ENCODE measurements around the gene PCNA.
A peak's percentile ranks its signal among the peaks of the same experiment; 100 is the strongest.

The PCNA gene

GRCh38 chr20:5140195-5140594, 20.4 kb upstream of the PCNA start:
- TF ChIP-seq CTCF (IDR thresholded peaks at IDR 0.05) (no peak), ZFX (IDR thresholded peaks at IDR 0.05; ENCODE audit: borderline replicate concordance) (no peak)

GRCh38 chr20:5136096-5136495, 16.3 kb upstream of the PCNA start:
- no peak overlapping the region for H3K27ac ChIP-seq
- TF ChIP-seq CTCF (IDR thresholded peaks at IDR 0.05) (no peak), ZFX (IDR thresholded peaks at IDR 0.05; ENCODE audit: borderline replicate concordance) (no peak)

More at GRCh38 chr20:5140195-5140594, 20.4 kb upstream of the PCNA start:
- no peak overlapping the region for H3K27ac ChIP-seq

- TF ChIP-seq CTCF (IDR thresholded peaks at IDR 0.05) (no peak), ZFX (IDR thresholded peaks at IDR 0.05; ENCODE audit: borderline replicate concordance) (no peak)
- no peak overlapping the region for H3K27ac ChIP-seq
Measured at GRCh38 chr20:5135363-5136012, 15.7 kb upstream of the PCNA start.

- TF ChIP-seq ZFX (IDR thresholded peaks at IDR 0.05; ENCODE audit: borderline replicate concordance) (no peak), CTCF (IDR thresholded peaks at IDR 0.05) (no peak)
- no peak overlapping the region for H3K27ac ChIP-seq
Measured at GRCh38 chr20:5133998-5134397, 14.2 kb upstream of the PCNA start.

- H3K27ac ChIP-seq = no peak overlapping the region
- TF ChIP-seq ZFX (IDR thresholded peaks at IDR 0.05; ENCODE audit: borderline replicate concordance) (no peak), CTCF (IDR thresholded peaks at IDR 0.05) (no peak)
Measured at GRCh38 chr20:5131502-5131901, 11.7 kb upstream of the PCNA start.

- no peak for TF ChIP-seq CTCF (IDR thresholded peaks at IDR 0.05)
- TF ChIP-seq ZFX (IDR thresholded peaks at IDR 0.05; ENCODE audit: borderline replicate concordance) = no peak
- no peak overlapping the region for H3K27ac ChIP-seq
Measured at GRCh38 chr20:5128886-5129285, 9.1 kb upstream of the PCNA start.

GRCh38 chr20:5127859-5128424, 8.2 kb upstream of the PCNA start:
- peak overlapping the region; percentile 88 for H3K27ac ChIP-seq
- TF ChIP-seq CTCF (IDR thresholded peaks at IDR 0.05) = no peak
- TF ChIP-seq ZFX (IDR thresholded peaks at IDR 0.05; ENCODE audit: borderline replicate concordance) = no peak

Measured in 22Rv1 (cell line).